Measurements from ENCODE around the gene MX1.

DNA sequence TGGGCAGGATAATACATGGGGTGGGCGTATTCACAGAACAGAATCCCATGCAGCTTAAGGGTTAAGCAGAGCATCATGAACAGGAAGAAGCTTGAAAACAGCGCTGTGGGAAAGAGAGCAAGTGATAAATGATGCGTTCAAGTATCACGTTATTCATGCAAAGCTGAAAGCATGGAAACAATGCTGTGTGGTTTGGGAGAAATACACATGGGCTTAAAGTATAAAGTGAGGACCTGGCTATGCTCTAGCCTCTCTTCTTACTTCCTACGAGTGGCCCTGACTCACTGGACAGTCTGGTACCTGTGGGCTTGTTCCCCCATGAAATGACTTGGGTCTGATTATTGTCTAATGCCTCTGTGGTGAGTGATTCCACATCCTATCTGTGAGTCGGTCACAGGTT lies 56.3 kb downstream of the MX1 start:
- no peak for TF ChIP-seq CTCF (IDR thresholded peaks at IDR 0.05)
- TF ChIP-seq POLR2A (IDR thresholded peaks at IDR 0.05) = no peak

All from adrenal gland (tissue), 5 donors.